ENCODE measurements around the gene IL10RB. TPM values are rescaled to one million over a fixed set of nuclear protein-coding genes. Genes with fewer than 3 reads are reported as not detected.
A peak's percentile ranks its signal among the peaks of the same experiment; 100 is the strongest.

Gene IL10RB
- polyA plus RNA-seq, 3 donors = 24.2 to 27.6 (median 26.2) TPM

DNA sequence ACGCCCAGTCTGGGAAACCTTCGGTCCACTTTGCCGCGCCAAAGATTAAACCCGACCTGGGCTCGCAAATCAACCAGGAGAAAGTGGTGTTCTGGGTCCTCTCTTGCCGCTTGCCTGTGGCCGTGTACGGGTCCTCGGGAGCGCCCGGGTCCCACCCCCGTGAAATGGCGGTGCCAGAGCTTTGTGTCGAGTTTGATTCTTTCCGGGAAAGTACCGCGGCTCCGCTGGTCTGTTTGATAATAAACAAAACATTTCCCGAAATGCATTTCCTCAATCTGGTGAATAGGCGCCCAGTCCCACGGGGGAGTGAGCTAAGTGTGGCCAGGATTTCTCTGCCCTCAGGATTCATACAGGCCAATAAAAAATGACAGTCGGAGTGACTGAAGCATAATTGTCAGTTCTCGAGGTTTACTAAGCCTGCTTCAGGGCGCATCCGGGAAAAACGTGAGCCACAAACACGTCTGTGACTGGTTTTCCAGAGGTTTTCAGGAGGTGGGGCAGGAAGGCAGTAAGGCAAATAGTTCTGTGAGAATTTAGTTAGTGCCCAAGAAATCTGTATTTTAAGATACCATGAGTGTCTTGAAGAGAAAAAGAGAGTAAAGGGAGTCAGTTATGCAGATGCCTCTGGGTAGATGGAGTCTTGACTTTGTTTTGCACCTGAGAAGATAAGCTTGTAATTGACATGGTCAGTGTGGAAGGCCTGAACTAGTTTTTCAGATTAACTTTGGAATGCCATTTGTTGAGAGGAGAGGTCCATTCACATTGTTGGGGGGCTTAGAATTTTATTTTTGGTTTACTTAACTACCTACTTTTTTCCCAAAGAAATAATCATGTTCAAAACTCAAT is 59.3 kb downstream of the IL10RB start:
- DNase-seq = peak; percentile 73

DNA sequence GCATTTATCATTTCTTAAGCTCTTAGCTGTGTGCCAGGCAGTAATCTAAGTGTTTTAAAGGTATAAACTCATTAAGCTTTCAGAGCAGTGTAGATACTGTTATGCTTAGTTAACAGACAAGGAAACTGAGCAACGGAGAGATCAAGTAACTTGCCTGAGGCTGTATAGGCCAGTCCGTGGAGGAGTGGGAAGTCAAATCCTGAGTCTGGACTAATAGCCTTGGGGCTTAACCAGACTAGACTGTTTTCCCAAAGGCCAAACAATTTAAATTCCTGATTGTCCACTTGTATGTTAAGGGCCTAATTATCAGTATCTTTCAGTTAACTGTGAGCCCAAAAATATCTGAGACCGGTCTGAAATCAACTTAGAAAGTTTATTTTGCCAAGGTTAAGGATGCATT is 61.2 kb downstream of the IL10RB start:
- DNase-seq = no peak

GRCh38 chr21:33327792-33328433 is 61.7 kb downstream of the IL10RB start:
- DNase-seq = no peak

DNA sequence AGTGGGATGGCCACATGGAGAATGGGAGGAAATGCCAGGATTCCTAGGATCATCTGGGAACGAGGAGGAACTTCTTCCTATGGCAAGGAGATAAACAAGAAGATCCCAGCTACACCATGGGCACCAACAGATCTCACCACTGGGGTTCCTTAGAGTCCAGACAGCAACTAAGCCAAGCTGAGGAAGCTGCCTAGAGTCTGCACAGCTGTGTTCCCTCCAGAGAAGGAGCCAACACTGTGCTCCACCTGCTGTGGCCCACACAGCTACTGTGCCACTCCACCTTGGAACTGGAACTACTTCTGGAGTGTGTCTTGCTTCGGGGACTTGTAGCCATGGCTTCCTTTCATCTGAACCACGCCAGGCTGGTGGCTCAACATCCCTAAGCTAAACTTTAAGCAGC is 64.6 kb downstream of the IL10RB start:
- no peak for DNase-seq

DNA sequence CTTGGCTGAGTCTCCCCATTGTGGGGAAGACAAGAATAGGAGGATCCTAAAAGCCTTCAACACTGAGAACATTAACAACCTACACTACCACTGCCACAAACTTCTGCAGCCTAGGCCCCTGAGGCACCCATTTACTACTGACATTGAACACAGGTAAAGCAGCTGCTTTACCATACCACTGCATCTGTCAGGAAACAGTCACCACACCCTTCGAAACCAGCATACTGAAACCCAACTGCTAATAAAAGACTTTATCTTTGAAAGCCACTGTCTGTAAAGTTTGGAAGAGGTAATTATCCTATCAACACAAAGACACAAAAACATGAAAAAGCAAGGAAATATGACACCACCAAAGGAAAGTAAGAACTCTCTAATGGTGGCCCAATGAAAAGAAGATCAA is 66.0 kb downstream of the IL10RB start:
- no peak for DNase-seq

GRCh38 chr21:33334191-33334590 is 68.0 kb downstream of the IL10RB start:
- DNase-seq = no peak

- DNase-seq = no peak
Measured at GRCh38 chr21:33334824-33335223, 68.7 kb downstream of the IL10RB start.

GRCh38 chr21:33339135-33339534 is 73.0 kb downstream of the IL10RB start:
- no peak for DNase-seq

DNA sequence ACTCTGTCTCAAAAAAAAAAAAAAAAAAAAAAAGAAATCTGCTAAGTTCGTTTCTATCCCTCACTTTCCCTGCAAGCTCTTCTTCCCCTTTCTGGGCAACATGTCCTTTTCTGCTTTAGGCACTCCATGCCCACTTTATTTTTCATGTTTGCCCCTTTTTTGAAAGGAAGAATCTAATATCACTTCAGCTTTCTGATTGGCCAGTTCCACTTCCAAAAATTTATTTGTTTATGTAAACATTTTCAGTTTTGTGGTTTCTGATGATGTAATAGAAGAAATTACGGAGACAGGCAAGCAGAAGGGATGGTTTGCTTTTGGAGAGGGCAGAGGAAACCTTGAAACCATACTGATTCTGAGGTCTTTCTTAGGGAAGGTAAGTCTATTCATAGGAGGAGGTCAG is 73.8 kb downstream of the IL10RB start:
- no peak for DNase-seq

DNA sequence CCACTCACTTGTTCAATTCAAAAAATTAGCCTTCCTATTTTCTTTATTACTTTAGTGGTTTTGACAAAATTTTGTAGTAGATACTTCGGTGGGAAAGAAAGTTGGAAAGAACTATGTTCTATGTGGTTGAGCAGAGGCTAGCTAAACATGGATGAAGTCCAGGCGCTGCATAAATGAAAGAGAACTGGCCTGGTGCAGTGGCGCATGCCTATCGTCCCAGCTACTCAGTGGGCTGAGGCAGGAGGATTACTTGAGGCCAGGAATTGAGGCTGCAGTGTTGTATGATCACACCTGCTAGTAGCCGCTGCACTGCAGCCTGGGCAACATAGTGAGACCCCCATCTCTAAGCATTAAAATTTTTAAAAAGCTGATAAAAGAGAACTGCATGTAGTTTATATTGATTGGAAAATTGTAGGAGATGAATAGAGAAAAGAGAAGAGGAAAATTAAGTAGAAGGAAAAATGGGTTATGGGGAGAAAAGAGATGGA is 79.6 kb downstream of the IL10RB start:
- DNase-seq = no peak

Other genes with a start within 250 kb of the IL10RB start
- under 1 TPM in 1 of 3 donors, not detected in 2; 0.20 TPM for gene OLIG2, start 240.4 kb upstream of the IL10RB start, polyA plus RNA-seq (ENCODE audit: insufficient read length in 3 of 3)
- 1 to 10 TPM in 1 of 3 donors, under 1 TPM in 2; 0.12 to 1.0 (median 0.41) TPM for gene OLIG1, start 196.2 kb upstream of the IL10RB start, polyA plus RNA-seq (ENCODE audit: insufficient read length in 3 of 3)
- 10 to 100 TPM; 14.9 to 21.8 (median 15.2) TPM for gene IFNAR2, start 36.4 kb upstream of the IL10RB start, polyA plus RNA-seq (ENCODE audit: insufficient read length in 3 of 3)
- gene IFNAR1, start 58.6 kb downstream of the IL10RB start, polyA plus RNA-seq (ENCODE audit: insufficient read length in 3 of 3) = 10 to 100 TPM; 28.9 to 38.3 (median 36.5) TPM
- gene IFNGR2, start 137.0 kb downstream of the IL10RB start, polyA plus RNA-seq (ENCODE audit: insufficient read length in 3 of 3) = 10 to 100 TPM; 78.6 to 83.0 (median 81.3) TPM
- 10 to 100 TPM; 45.8 to 94.5 (median 53.6) TPM for gene TMEM50B, start 213.6 kb downstream of the IL10RB start, polyA plus RNA-seq (ENCODE audit: insufficient read length in 3 of 3)
- gene DNAJC28, start 225.3 kb downstream of the IL10RB start, polyA plus RNA-seq (ENCODE audit: insufficient read length in 3 of 3) = 1 to 10 TPM; 4.6 to 7.2 (median 4.9) TPM